Kidney tubule cell (primary cell): ENCODE data around the gene BIN1.
"Not testable (repeated sequence)": the region's sequence is repeated elsewhere in the genome, so short reads cannot be mapped to it uniquely, and the experiment has no call there.

Source experiments
- DNase-seq: peaks from one replicate; pipeline ENCODE4 v3.0.0-alpha.2; 2018; ENCODE audit warnings: low spot score

The BIN1 gene

GRCh38 chr2:127046579-127046978 lies 60.4 kb downstream of the BIN1 start:
- no peak for DNase-seq

- no peak for DNase-seq
These were observed 61.0 kb downstream of the BIN1 start for GRCh38 chr2:127045792-127046501.

GRCh38 chr2:127044977-127045661 lies 61.8 kb downstream of the BIN1 start:
- DNase-seq: no peak

GRCh38 chr2:127044165-127044718 lies 62.7 kb downstream of the BIN1 start:
- DNase-seq: no peak

GRCh38 chr2:127043367-127044164 lies 63.4 kb downstream of the BIN1 start:
- DNase-seq: no peak

- DNase-seq: no peak
These were observed 65.5 kb downstream of the BIN1 start for GRCh38 chr2:127041259-127041970.

GRCh38 chr2:127040169-127040568 lies 66.8 kb downstream of the BIN1 start:
- no peak for DNase-seq

GRCh38 chr2:127039387-127040031 lies 67.4 kb downstream of the BIN1 start:
- no peak for DNase-seq

GRCh38 chr2:127037476-127037875 lies 69.5 kb downstream of the BIN1 start:
- DNase-seq: no peak

GRCh38 chr2:127034883-127035611 lies 71.9 kb downstream of the BIN1 start:
- peak; percentile 14 for DNase-seq

GRCh38 chr2:127034051-127034450 lies 72.9 kb downstream of the BIN1 start:
- DNase-seq: no peak

- DNase-seq: peak; percentile 13
These were observed 74.3 kb downstream of the BIN1 start for GRCh38 chr2:127032621-127033020.

- no peak for DNase-seq
These were observed 77.5 kb downstream of the BIN1 start for GRCh38 chr2:127029350-127030051.

- not testable (repeated sequence) for DNase-seq
These were observed 78.2 kb downstream of the BIN1 start for GRCh38 chr2:127028745-127029144.

- DNase-seq: no peak
These were observed 79.2 kb downstream of the BIN1 start for GRCh38 chr2:127027715-127028114.

GRCh38 chr2:127025359-127026166 lies 81.4 kb downstream of the BIN1 start:
- DNase-seq: peak; percentile 80

- peak; percentile 66 for DNase-seq
These were observed 82.1 kb downstream of the BIN1 start for GRCh38 chr2:127024769-127025358.

GRCh38 chr2:127023504-127023903 lies 83.5 kb downstream of the BIN1 start:
- DNase-seq: no peak

GRCh38 chr2:127022817-127023216 lies 84.1 kb downstream of the BIN1 start:
- no peak for DNase-seq
